ENCODE data around the gene A1BG. TPM values are rescaled to one million over a fixed set of nuclear protein-coding genes. Genes with fewer than 3 reads are reported as not detected.

Gene A1BG
- total and polyA plus RNA-seq, 4 donors = 1.2 to 53.4 (median 18.6) TPM

DNA sequence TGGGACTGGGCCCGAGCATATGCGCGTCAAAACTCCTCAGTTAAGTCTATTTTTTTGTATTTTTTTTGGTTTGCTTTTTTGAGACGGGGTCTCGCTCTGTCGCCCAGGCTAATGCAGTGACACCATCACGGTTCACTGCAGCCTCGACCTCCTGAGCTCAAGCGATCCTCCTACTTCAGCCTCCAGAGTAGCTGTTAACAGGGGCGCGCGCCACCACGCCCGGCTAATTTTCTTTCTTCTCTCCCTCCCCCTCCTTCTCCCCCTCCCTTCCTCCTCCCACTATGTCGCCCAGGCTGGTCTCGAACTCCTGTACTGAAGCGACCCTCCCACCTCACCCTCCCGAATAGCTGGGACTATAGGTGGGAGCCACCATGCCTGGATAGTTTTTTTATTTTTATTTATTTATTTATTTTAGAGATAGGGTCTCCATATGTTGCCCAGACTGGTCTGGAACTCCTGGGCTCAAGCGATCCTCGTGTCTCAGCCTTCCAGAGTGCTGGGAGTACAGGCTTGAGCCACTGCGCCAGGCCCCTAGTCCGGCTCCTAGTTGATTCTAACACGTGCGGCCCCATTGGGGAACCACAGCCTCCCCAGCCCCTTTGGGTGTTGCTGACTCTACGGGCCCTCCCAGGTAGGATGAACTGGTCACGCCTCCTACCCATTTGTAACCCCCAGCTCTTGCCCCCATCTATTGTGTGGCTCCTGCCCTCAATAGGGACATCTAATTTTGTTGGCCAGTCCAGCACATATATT lies 28.3 kb upstream of the A1BG start:
- Histone ChIP-seq H3K27me3 (ENCODE audit: control insufficient read depth in 3 of 3, insufficient read depth in 3 of 3, low read length in 2 of 3) (no peaks in the 10 kb centered on the region), H3K36me3 (ENCODE audit: control insufficient read depth in 4 of 4, insufficient read depth in 4 of 4, low read length in 4 of 4) (no peaks in the 10 kb centered on the region), H3K4me3 (peak overlapping the region; percentile 55), H3K27ac (ENCODE audit: low read depth in 1 of 2, low read length in 1 of 2) (peak overlapping the region; percentile 74 to 88), H3K9ac (ENCODE audit: insufficient read depth in 1 of 2, low read length in 2 of 2) (peak overlapping the region in 1 of 2 donors; percentile 50), H3K4me1 (ENCODE audit: control insufficient read depth in 5 of 5, insufficient read depth in 5 of 5, low read length in 5 of 5) (peaks cover 0 to 32% (median 11%) of the 10 kb centered on the region in 5 donors), H3K9me3 (ENCODE audit: control insufficient read depth in 4 of 4, insufficient read depth in 3 of 4, low read length in 3 of 4) (no peaks in the 10 kb centered on the region)
- TF ChIP-seq, protein P1, sequence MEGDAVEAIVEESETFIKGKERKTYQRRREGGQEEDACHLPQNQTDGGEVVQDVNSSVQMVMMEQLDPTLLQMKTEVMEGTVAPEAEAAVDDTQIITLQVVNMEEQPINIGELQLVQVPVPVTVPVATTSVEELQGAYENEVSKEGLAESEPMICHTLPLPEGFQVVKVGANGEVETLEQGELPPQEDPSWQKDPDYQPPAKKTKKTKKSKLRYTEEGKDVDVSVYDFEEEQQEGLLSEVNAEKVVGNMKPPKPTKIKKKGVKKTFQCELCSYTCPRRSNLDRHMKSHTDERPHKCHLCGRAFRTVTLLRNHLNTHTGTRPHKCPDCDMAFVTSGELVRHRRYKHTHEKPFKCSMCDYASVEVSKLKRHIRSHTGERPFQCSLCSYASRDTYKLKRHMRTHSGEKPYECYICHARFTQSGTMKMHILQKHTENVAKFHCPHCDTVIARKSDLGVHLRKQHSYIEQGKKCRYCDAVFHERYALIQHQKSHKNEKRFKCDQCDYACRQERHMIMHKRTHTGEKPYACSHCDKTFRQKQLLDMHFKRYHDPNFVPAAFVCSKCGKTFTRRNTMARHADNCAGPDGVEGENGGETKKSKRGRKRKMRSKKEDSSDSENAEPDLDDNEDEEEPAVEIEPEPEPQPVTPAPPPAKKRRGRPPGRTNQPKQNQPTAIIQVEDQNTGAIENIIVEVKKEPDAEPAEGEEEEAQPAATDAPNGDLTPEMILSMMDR (IDR thresholded peaks at IDR 0.05; ENCODE audit: control extremely low read depth, extremely low read depth) = no peak
- no peak for ATAC-seq (ENCODE audit: insufficient read depth, low FRiP score)
- no peak for DNase-seq
- 27 to 33% methylated on average over 26 of the region's 26 CpGs for WGBS, 2 donors

GRCh38 chr19:58380662-58381459 lies 27.6 kb upstream of the A1BG start, which contains the start of gene ZNF837:
ZNF837 (minus strand) TSS chr19:58381030; CDS start chr19:58369332, 11,698 bp downstream.
- peak within 1 kb of the TSS; percentile 88 to 97 for H3K27ac ChIP-seq (ENCODE audit: low read depth in 1 of 2, low read length in 1 of 2)
- H3K4me1 ChIP-seq (ENCODE audit: control insufficient read depth in 5 of 5, insufficient read depth in 5 of 5, low read length in 5 of 5) = peaks cover 0 to 27% (median 11%) of the 10 kb centered on the region in 5 donors
- H3K4me3 ChIP-seq = peak within 1 kb of the TSS; percentile 55
- 0% methylated on average over 65 to 83 of the region's 83 CpGs for WGBS, 2 donors
- TF ChIP-seq, protein P1 (IDR thresholded peaks at IDR 0.05; ENCODE audit: control extremely low read depth, extremely low read depth) = no peak
- no peaks in the 10 kb centered on the region for H3K9me3 ChIP-seq (ENCODE audit: control insufficient read depth in 4 of 4, insufficient read depth in 3 of 4, low read length in 3 of 4)
- no peaks in the 10 kb centered on the region for H3K27me3 ChIP-seq (ENCODE audit: control insufficient read depth in 3 of 3, insufficient read depth in 3 of 3, low read length in 2 of 3)
- no peaks in the 10 kb centered on the region for H3K36me3 ChIP-seq (ENCODE audit: control insufficient read depth in 4 of 4, insufficient read depth in 4 of 4, low read length in 4 of 4)
- ATAC-seq (ENCODE audit: insufficient read depth, low FRiP score) = peak; percentile 94
- peak; percentile 98 to 100 (median 99) for DNase-seq
- H3K9ac ChIP-seq (ENCODE audit: insufficient read depth in 1 of 2, low read length in 2 of 2) = peak within 1 kb of the TSS; percentile 69 to 79

GRCh38 chr19:58380037-58380661 lies 26.9 kb upstream of the A1BG start:
- no peaks in the 10 kb centered on the region for H3K27me3 ChIP-seq (ENCODE audit: control insufficient read depth in 3 of 3, insufficient read depth in 3 of 3, low read length in 2 of 3)
- H3K27ac ChIP-seq (ENCODE audit: low read depth in 1 of 2, low read length in 1 of 2) = peak overlapping the region; percentile 88 to 97
- peak overlapping the region; percentile 55 for H3K4me3 ChIP-seq
- DNase-seq = no peak
- 7 to 9% methylated on average over 24 of the region's 24 CpGs for WGBS, 2 donors
- H3K9me3 ChIP-seq (ENCODE audit: control insufficient read depth in 4 of 4, insufficient read depth in 3 of 4, low read length in 3 of 4) = no peaks in the 10 kb centered on the region
- H3K36me3 ChIP-seq (ENCODE audit: control insufficient read depth in 4 of 4, insufficient read depth in 4 of 4, low read length in 4 of 4) = no peaks in the 10 kb centered on the region
- peaks cover 0 to 20% (median 8%) of the 10 kb centered on the region in 5 donors for H3K4me1 ChIP-seq (ENCODE audit: control insufficient read depth in 5 of 5, insufficient read depth in 5 of 5, low read length in 5 of 5)
- ATAC-seq (ENCODE audit: insufficient read depth, low FRiP score) = no peak
- TF ChIP-seq, protein P1 (IDR thresholded peaks at IDR 0.05; ENCODE audit: control extremely low read depth, extremely low read depth) = no peak
- H3K9ac ChIP-seq (ENCODE audit: insufficient read depth in 1 of 2, low read length in 2 of 2) = peak overlapping the region; percentile 69 to 79
